GM18951 (cell line): ENCODE data around the gene ZSCAN12.
A peak's percentile ranks its signal among the peaks of the same experiment; 100 is the strongest.
"Not testable (repeated sequence)": the region's sequence is repeated elsewhere in the genome, so short reads cannot be mapped to it uniquely, and the experiment has no call there.

Experiments
- POLR2A ChIP-seq: IDR thresholded peaks from 4 replicates; pipeline ENCODE4 v1.6.1; 2011; ENCODE audit warnings: mild to moderate bottlenecking; ENCODE audit not compliant: insufficient read length, insufficient read depth; ENCODE audit errors: extremely low read depth
- in situ Hi-C: fragments of 300-500 bp; cut with MboI; formaldehyde crosslinking; loops from one replicate; pipeline ENCODE4 v1.12.0; 2022; ENCODE audit warnings: low sequenced_read_pairs, mixed read lengths, inconsistent platforms; ENCODE audit not compliant: unreplicated experiment

Gene ZSCAN12

GRCh38 chr6:28413681-28414080 is 14.1 kb upstream of the ZSCAN12 start:
- in situ Hi-C loops = no loop called here
- no peak for TF ChIP-seq POLR2A

DNA sequence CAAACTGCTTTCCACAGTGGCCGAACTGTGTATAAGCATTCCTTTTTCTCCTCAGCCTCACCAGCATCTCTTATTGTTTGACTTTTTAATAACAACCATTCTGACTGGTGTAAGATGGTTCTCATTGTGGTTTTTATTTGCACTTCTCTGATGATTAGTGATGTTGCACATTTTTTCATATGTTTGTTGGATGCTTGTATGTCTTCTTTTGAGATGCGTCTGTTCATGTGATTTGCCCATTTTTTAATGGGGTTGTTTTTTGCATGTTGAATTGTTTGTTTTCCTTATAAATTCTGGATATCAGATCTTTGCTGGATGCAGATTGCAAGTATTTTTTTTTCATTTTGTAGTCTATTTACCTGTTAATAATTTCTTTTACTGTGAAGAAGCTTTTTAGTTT is 11.2 kb upstream of the ZSCAN12 start:
- in situ Hi-C loops = no loop called here
- no peak for TF ChIP-seq POLR2A

GRCh38 chr6:28408076-28408802 is 8.7 kb upstream of the ZSCAN12 start:
- TF ChIP-seq POLR2A = no peak
- in situ Hi-C loops = no loop called here

DNA sequence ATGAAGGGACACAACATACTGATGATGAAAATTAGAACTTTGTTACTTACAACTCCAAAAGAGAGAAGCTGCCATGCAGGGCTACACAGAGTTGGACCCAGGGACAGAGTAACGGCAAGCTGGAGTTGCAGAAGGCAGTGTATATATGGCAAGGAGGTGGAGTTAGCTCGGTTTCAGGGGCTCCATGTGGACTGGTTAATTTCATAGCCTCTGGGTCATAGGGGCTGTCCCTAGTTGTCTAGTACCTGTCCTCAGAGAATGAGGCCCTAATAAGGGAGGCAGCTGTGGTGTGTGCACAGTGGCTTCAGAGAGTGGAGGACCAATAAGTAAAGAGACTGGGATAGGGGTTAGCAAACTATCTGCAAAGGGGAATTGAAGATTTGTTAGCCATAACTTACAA is 7.9 kb upstream of the ZSCAN12 start:
- TF ChIP-seq POLR2A = no peak
- in situ Hi-C loops = no loop called here

GRCh38 chr6:28403923-28404322 is 4.4 kb upstream of the ZSCAN12 start:
- in situ Hi-C loops = not testable (repeated sequence)

DNA sequence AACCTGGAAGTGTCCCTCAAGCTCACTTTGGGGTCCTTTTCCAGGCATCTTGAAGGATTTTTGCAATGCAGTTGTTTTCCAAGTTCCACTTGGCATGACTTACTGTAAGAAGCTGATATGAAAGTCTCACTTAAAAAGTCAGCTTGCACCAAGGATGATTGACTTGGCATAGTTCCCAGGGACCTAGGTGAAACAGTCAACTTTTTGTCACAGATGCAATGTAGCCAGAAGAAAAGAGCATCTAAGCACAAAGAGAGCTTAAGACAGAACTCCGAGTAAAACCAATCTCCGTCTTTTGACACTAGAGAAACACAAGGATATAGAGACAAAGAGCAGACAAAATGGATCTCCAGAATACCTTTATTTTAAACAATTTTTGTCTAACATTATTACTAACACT is 2.6 kb upstream of the ZSCAN12 start:
- in situ Hi-C loops = no loop called here

DNA sequence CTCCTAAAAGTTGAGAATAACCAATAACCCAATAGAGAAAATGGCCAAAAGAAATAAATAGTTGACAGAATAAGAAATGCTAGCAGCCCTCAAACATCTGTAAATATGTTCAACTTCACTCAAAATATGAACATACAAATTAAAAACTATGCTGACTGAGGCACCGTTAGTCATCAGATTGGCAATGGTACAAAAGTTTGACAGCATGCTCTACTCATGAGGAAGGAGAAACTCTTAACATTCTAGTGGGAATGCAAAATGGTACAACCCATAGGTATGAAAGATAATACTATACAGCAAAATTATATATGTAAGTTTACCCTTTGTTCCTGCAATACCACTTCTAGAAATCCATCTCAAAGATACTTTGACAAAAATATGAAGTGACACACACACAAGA is 1.6 kb upstream of the ZSCAN12 start:
- TF ChIP-seq POLR2A = no peak
- in situ Hi-C loops = no loop called here

More for the DNA sequence above, 2.6 kb upstream of the ZSCAN12 start:
- TF ChIP-seq POLR2A = no peak

DNA sequence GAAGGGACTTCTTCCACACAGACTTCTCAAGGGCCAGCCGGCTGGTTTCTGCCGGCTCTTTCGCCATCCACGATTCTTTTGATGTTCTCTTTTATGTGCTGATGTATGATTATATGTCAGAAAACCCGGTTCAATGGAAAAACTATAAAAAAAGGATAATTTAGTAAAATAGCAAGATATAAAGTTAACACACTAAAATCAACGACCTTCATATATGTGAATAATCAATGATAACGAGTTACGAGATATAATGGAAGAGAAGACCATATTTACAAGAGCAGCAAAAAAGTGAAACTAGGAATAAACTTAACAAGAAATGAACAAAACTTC is 540 bp upstream of the ZSCAN12 start:
- TF ChIP-seq POLR2A = no peak
- in situ Hi-C loops = no loop called here

DNA sequence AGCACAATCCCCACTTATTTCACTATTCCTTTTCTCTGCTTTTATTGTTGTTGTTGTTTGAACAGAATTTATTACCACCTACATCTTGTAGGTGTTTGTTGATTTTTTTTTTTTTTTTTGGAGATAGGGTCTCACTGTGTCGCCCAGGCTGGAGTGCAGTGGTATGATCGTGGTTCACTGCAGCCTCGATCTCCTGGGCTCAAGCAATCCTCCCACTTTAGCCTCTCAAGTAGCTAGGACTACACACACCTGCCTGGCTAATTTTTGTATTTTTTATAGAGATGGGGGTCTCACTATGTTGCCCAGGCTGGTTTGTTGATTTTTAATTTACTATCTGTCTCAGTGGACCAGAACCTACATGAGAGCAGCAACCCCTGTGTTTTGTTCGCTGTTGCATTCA is 3.6 kb downstream of the ZSCAN12 start:
- TF ChIP-seq POLR2A = no peak
- in situ Hi-C loops = no loop called here

- in situ Hi-C loops = no loop called here
Measured at GRCh38 chr6:28393912-28394662, 5.5 kb downstream of the ZSCAN12 start.

DNA sequence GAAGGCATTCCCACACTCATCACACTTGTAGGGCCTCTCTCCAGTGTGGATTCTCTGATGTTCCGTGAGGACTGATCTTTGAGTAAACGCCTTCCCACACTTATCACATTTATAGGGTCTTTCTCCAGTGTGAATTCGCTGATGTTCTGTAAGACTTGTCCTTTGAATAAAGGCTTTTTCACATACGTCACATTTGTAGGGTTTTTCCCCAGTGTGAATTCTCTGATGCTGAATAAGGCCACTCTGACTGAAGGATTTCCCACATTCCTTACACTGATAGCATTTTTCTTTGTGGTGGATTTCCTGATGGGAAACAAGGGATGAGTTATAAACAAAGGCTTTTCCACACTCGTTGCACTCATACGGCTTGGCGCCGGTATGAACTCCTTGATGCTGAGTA is 8.9 kb downstream of the ZSCAN12 start:
- no peak for TF ChIP-seq POLR2A
- in situ Hi-C loops = no loop called here

More at GRCh38 chr6:28393912-28394662, 5.5 kb downstream of the ZSCAN12 start:
- TF ChIP-seq POLR2A = no peak

DNA sequence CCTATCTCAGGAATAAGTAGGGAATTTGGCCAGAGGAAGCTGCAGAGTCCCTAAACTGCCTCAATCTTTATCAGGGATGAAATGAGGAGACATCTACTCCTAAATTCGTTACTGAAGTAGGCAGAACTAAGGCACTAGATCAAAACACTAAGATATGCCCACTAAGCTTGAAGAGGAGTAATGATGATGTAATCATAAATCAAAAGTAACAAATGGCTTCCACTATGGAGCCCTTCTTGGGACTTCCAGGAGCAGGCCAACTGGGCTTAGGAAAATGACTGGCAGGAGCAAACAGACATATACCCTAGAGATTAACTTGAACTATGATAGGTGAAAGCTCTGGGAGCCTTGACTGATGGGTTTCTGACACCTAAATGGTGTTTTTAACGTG is 15.4 kb downstream of the ZSCAN12 start:
- in situ Hi-C loops = no loop called here

DNA sequence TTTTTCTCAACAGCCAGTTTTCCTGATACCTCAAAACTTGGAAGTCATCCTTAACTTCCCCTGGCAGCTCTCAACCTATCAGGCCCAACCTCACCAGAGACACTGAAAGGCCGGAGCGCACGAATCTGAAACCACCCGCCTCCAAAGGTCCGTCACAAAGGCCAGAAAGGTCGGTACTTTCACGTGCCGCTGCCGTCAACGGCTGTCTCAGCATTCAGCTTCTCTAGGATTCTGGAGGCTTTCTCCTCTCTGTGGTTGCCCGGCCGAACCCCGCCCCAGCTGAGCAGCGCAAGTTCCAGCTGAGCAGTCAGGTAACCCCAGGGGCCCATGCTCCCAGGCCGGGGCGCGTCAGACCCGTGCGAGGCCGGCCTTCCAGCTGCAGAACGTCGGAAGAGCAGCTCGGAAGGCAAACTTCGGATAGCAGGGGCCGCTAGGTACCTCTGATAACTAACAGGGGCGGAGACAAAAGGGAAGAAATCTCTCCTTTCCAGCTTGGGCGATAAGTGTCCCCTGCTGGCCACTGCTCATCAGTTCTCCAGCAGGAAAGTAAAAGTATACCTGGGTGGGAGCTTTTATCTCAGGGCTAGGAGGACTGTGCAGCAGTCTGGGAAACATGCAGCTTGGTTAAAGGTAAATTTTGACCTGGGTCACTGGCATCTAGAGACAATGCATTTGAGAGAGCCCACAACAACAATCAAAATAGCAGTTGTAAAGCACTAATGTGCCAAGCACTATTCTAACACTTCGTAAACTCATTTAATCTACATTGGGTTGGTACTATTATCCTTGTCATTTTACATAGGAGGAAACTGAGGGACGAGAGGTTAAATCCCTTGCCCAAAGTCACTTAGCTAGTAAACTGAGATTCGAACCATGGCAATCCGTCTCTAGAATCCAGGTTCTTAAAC is 16.1 kb downstream of the ZSCAN12 start:
- in situ Hi-C loops = no loop called here
- TF ChIP-seq POLR2A = peak; percentile 48

More for the DNA sequence above, 15.4 kb downstream of the ZSCAN12 start:
- no peak for TF ChIP-seq POLR2A

- in situ Hi-C loops = no loop called here
- no peak for TF ChIP-seq POLR2A
Measured at GRCh38 chr6:28380381-28380780, 19.2 kb downstream of the ZSCAN12 start.

- in situ Hi-C loops = no loop called here
- no peak for TF ChIP-seq POLR2A
Measured at GRCh38 chr6:28378644-28379043, 20.9 kb downstream of the ZSCAN12 start.
